Measurements from ENCODE around the gene MATN3. TPM values are rescaled to one million over a fixed set of nuclear protein-coding genes. Genes with fewer than 3 reads are reported as not detected.

MATN3 gene
- total RNA-seq, 2 experiments from 2014 or later, result not detected

GRCh38 chr2:19990416-19990728 is 22.1 kb downstream of the MATN3 start:
- peaks cover 14% of the 10 kb centered on the region for H3K4me1 ChIP-seq (ENCODE audit: insufficient read depth, low read length)
- peak overlapping the region; percentile 82 for H3K27ac Mint-ChIP-seq
- intact Hi-C loops (cut with DNase I, micrococcal nuclease), result no loop called here
- ATAC-seq (ENCODE audit: poor library complexity), result no peak
- H3K36me3 ChIP-seq (ENCODE audit: insufficient read depth, low read length), result no peaks in the 10 kb centered on the region
- peaks cover 23% of the 10 kb centered on the region for H3K27me3 Mint-ChIP-seq
- ChIA-PET POLR2A (interaction anchor here (1.0 to 1.5 kb wide), 4 partner anchors 61 to 1430 kb away, joined by 5 to 15 read pairs (median 6); partner anchors contain the start of genes LAPTM4A, RDH14 and TTC32), CTCF (no interaction called here)
- H3K27me3 ChIP-seq (ENCODE audit: control insufficient read depth in 1 of 2, insufficient read depth in 2 of 2, low read length in 2 of 2), result peaks cover 0 to 11% of the 10 kb centered on the region in 2 experiments
- peak overlapping the region; percentile 93 for H3K4me3 Mint-ChIP-seq
- H3K4me1 Mint-ChIP-seq (ENCODE audit: low read depth), result peaks cover 20% of the 10 kb centered on the region
- peak overlapping the region; percentile 43 to 65 for H3K27ac ChIP-seq (ENCODE audit: low read depth in 1 of 2, low read length in 2 of 2)
- H3K9me3 ChIP-seq (ENCODE audit: control insufficient read depth in 1 of 2, insufficient read depth in 1 of 2, low read length in 2 of 2), result no peaks in the 10 kb centered on the region
- DNase-seq, result no peak
- H3K36me3 Mint-ChIP-seq (ENCODE audit: low read depth), result no peaks in the 10 kb centered on the region
- H3K9me3 Mint-ChIP-seq, result no peaks in the 10 kb centered on the region
- TF ChIP-seq, protein P1, sequence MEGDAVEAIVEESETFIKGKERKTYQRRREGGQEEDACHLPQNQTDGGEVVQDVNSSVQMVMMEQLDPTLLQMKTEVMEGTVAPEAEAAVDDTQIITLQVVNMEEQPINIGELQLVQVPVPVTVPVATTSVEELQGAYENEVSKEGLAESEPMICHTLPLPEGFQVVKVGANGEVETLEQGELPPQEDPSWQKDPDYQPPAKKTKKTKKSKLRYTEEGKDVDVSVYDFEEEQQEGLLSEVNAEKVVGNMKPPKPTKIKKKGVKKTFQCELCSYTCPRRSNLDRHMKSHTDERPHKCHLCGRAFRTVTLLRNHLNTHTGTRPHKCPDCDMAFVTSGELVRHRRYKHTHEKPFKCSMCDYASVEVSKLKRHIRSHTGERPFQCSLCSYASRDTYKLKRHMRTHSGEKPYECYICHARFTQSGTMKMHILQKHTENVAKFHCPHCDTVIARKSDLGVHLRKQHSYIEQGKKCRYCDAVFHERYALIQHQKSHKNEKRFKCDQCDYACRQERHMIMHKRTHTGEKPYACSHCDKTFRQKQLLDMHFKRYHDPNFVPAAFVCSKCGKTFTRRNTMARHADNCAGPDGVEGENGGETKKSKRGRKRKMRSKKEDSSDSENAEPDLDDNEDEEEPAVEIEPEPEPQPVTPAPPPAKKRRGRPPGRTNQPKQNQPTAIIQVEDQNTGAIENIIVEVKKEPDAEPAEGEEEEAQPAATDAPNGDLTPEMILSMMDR (IDR thresholded peaks at IDR 0.05), result no peak
- H3K4me3 ChIP-seq (ENCODE audit: low read length), result peak overlapping the region; percentile 90

GRCh38 chr2:19989667-19990415 is 22.6 kb downstream of the MATN3 start, which contains the start of gene WDR35:
TSS of gene WDR35 (minus strand) at chr2:19990105. CDS start at chr2:19990015, 90 bp downstream.
- H3K36me3 ChIP-seq (ENCODE audit: insufficient read depth, low read length), result no peaks in the 10 kb centered on the region
- ATAC-seq (ENCODE audit: poor library complexity) (peak; percentile 91), DNase-seq (peak; percentile 76 to 93 (median 87))
- Mint-ChIP-seq H3K27ac (peak within 1 kb of the TSS; percentile 82), H3K4me3 (peak within 1 kb of the TSS; percentile 93), H3K27me3 (peaks cover 23% of the 10 kb centered on the region), H3K36me3 (ENCODE audit: low read depth) (no peaks in the 10 kb centered on the region), H3K9me3 (no peaks in the 10 kb centered on the region), H3K4me1 (ENCODE audit: low read depth) (peaks cover 20% of the 10 kb centered on the region)
- H3K4me3 ChIP-seq (ENCODE audit: low read length), result peak within 1 kb of the TSS; percentile 90
- peaks cover 0 to 11% of the 10 kb centered on the region in 2 experiments for H3K27me3 ChIP-seq (ENCODE audit: control insufficient read depth in 1 of 2, insufficient read depth in 2 of 2, low read length in 2 of 2)
- intact Hi-C loops (cut with DNase I, micrococcal nuclease), result loop anchor here (2.0 to 10.0 kb wide), 5 partner anchors 85 to 1427 kb away; partner anchors contain the start of genes PUM2 (in 1 of the 2) and TTC32 (in 1 of the 2)
- ChIA-PET CTCF (no interaction called here), POLR2A (interaction anchor here (0.7 to 1.5 kb wide), 6 partner anchors 62 to 1429 kb away, joined by 3 to 15 read pairs (median 6); partner anchors contain the start of genes LAPTM4A, RDH14 and TTC32)
- H3K4me1 ChIP-seq (ENCODE audit: insufficient read depth, low read length), result peaks cover 14% of the 10 kb centered on the region
- H3K27ac ChIP-seq (ENCODE audit: low read depth in 1 of 2, low read length in 2 of 2), result peak within 1 kb of the TSS; percentile 65 to 71
- H3K9me3 ChIP-seq (ENCODE audit: control insufficient read depth in 1 of 2, insufficient read depth in 1 of 2, low read length in 2 of 2), result no peaks in the 10 kb centered on the region
- TF ChIP-seq, protein P1 (IDR thresholded peaks at IDR 0.05), result no peak

DNA sequence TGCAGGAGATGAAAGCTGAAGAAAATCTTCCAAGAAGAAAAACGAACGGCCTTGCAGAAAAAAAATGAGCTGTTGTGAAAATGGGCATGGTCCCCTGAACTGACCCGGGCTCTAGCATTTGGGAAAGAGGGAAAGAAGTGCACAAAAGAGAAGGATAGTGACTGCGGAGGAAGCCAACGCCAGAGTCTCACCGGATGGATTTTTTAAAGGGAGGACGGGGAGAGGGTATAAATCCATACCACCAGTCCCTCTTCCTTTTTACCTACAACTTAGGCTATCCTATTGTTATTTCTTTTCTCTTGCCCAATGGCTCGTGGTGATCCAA is 23.2 kb downstream of the MATN3 start:
- ATAC-seq (ENCODE audit: poor library complexity) (peak; percentile 6), DNase-seq (no peak)
- Mint-ChIP-seq H3K9me3 (no peaks in the 10 kb centered on the region), H3K4me3 (peak overlapping the region; percentile 93), H3K27ac (peak overlapping the region; percentile 82), H3K4me1 (ENCODE audit: low read depth) (peaks cover 20% of the 10 kb centered on the region), H3K27me3 (peaks cover 19% of the 10 kb centered on the region), H3K36me3 (ENCODE audit: low read depth) (peaks cover 2% of the 10 kb centered on the region)
- Histone ChIP-seq H3K4me3 (ENCODE audit: low read length) (peak overlapping the region; percentile 90), H3K36me3 (ENCODE audit: insufficient read depth, low read length) (no peaks in the 10 kb centered on the region), H3K27ac (ENCODE audit: low read depth in 1 of 2, low read length in 2 of 2) (no peak overlapping the region), H3K27me3 (ENCODE audit: control insufficient read depth in 1 of 2, insufficient read depth in 2 of 2, low read length in 2 of 2) (peaks cover 0 to 11% of the 10 kb centered on the region in 2 experiments), H3K9me3 (ENCODE audit: control insufficient read depth in 1 of 2, insufficient read depth in 1 of 2, low read length in 2 of 2) (no peaks in the 10 kb centered on the region), H3K4me1 (ENCODE audit: insufficient read depth, low read length) (peaks cover 14% of the 10 kb centered on the region)
- CTCF ChIA-PET, result no interaction called here
- POLR2A ChIA-PET, result interaction anchor here (0.7 to 1.5 kb wide), 6 partner anchors 62 to 1429 kb away, joined by 3 to 15 read pairs (median 6); partner anchors contain the start of genes LAPTM4A, RDH14 and TTC32
- intact Hi-C loops (cut with DNase I, micrococcal nuclease), result loop anchor here (2.0 to 10.0 kb wide), 5 partner anchors 85 to 1427 kb away; partner anchors contain the start of genes PUM2 (in 1 of the 2) and TTC32 (in 1 of the 2)
- TF ChIP-seq, protein P1 (IDR thresholded peaks at IDR 0.05), result no peak
